Dermis blood vessel endothelial cell (primary cell): ENCODE data around the gene SHISAL2A. TPM values are rescaled to one million over a fixed set of nuclear protein-coding genes. Genes with fewer than 3 reads are reported as not detected.
A peak's percentile ranks its signal among the peaks of the same experiment; 100 is the strongest.

ENCODE experiments used
- DNase-seq: peaks from one replicate; pipeline ENCODE4 v3.0.0; 2010
- total RNA-seq: library from RNA; depleted of rRNA; stranded (reverse); fragments of >200 nt; gene quantifications from 2 replicates; pipeline ENCODE4 v1.2.3, GENCODE V29; 2014

Gene SHISAL2A
- total RNA-seq, result not detected in 2 replicates

- peak; percentile 49 for DNase-seq
Observed at GRCh38 chr1:52632732-52633290, at the start of gene SHISAL2A. TSS of gene SHISAL2A (plus strand) at chr1:52633168. CDS start at chr1:52633494, 326 bp downstream.

GRCh38 chr1:52585474-52585873 is 47.5 kb upstream of the SHISAL2A start:
- DNase-seq, result no peak

DNA sequence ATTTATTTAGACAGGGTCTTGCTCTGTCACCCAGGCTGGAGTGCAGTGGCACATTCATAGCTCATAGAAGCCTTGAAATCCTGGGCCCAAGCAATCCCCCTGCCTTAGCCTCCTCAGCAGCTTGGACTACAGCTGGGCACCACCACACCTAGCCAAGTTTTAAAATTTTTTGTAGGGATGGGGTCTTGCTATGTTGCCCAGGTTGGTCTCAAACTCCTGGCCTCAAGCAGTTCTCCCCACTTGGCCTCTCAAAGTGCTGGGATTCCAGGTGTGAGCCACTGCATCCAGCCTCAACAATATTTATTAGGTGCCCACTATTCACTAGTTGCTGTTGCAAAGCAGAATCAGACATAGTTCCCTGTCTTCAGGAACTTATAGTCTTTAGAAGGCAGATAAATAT is 44.9 kb upstream of the SHISAL2A start:
- DNase-seq, result no peak

GRCh38 chr1:52588535-52588934 is 44.4 kb upstream of the SHISAL2A start:
- DNase-seq, result no peak

DNA sequence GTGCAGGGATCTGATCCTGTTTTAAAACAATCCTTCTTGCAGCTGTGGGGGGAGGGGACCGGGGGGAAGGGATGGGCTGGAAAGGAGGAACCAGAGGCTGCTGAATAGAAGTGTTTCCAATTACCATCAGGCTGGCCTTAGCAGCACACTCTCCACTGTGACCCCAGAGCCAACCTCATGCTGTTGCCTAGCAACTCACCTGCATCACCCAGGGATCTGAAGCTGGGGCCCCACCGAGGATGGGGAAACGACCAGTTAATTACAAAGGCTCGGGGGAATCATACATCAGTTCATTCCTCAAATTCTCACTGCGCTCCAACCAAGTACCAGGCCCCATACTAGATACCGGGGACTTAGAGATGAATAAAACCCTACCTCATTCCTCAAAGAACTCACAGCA is 42.7 kb upstream of the SHISAL2A start:
- DNase-seq, result no peak

- DNase-seq, result no peak
Observed at GRCh38 chr1:52592637-52593323, 40.2 kb upstream of the SHISAL2A start.

GRCh38 chr1:52593495-52593894 is 39.5 kb upstream of the SHISAL2A start:
- DNase-seq, result no peak

DNA sequence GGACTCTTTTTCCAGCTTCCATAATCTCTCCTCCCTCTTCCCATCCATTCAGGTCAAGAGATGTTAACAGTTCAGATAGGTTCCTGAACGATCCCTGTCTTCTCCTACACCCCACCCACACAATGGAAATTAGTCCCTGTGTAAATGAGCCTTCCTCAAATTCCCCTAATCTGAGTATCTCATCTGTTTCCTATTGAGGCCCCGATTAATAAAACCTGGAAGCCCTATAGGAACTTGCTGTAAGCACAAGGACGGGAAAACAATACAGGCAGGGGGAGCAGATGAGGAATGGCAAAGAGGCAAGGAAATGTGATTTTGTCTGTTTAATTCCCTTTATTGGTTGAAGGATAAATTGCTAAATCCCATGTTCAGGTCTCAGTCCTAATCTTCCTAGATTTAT is 37.9 kb upstream of the SHISAL2A start:
- DNase-seq, result peak; percentile 79

GRCh38 chr1:52597912-52598311 is 35.1 kb upstream of the SHISAL2A start:
- DNase-seq, result no peak

DNA sequence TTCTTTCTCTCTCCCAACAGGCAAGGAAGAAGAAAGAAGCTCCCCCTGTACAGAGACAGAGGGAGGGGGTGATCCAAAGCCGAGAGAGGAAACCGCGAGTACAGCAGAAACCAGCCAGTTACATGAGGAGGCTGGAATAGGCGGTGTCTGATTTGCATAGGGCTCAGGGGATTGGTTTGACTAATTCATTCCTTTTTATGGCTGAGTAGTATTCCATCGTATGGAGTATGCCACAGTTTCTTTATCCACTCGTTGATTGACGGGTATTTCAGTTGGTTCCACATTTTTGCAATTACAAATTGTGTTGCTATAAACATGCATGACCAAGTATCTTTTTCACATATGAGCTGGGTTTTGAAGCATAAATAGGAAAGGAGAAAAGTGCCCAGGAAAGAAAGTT is 34.2 kb upstream of the SHISAL2A start:
- no peak for DNase-seq

DNA sequence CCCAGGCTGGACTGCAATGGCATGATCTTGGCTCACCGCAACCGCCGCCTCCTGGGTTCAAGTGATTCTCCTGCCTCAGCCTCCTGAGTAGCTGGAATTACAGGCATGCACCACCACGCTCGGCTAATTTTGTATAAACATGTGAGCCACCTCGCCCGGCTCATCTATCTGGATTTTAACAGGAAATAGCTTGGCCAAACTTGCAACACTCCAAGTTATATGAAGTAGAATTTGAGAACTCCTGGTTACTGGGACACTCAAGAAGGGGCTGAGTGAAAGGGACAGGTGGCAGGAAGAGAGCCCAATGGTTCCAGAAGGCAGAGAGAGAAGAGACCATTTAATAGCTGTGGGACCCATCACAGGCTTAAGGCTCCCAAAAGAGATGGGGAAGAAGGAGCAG is 33.7 kb upstream of the SHISAL2A start:
- DNase-seq, result no peak

DNA sequence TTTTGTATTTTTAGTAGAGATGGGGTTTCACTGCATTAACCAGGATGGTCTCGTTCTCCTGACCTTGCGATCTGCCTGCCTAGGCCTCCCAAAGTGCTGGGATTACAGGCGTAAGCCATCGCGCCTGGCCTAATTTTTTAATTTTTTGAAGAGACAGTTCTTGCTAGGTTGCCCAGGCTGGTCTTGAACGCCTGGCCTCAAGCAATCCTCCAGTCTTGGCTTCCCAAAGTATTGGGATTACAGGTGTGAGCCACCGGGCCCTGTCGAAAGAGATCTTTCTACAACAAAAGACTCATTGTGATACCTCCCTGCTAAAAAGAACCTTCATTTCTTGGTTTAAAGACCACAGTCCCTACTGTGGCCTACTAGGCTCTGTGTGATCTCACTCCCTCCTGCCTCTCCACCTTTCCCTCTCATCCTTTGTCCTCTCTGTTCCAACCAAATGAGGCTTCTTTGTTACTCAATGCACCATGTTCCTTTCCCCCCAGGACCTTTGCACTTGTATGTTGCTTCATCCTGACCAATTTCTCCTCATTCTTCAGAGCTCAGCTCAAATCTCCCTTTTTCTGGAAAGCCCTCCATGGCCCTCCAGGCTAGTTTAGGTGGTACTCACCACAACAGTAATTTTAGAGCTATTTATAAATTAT is 32.3 kb upstream of the SHISAL2A start:
- no peak for DNase-seq

- DNase-seq, result no peak
Observed at GRCh38 chr1:52601519-52601918, 31.4 kb upstream of the SHISAL2A start.

- peak; percentile 57 for DNase-seq
Observed at GRCh38 chr1:52601991-52602855, 30.7 kb upstream of the SHISAL2A start, which contains the start of gene GPX7. TSS of gene GPX7 (plus strand) at chr1:52602371. CDS start at chr1:52602410, 39 bp downstream.

GRCh38 chr1:52602856-52603600 is 29.9 kb upstream of the SHISAL2A start:
- DNase-seq, result no peak

GRCh38 chr1:52603630-52604029 is 29.3 kb upstream of the SHISAL2A start:
- no peak for DNase-seq

DNA sequence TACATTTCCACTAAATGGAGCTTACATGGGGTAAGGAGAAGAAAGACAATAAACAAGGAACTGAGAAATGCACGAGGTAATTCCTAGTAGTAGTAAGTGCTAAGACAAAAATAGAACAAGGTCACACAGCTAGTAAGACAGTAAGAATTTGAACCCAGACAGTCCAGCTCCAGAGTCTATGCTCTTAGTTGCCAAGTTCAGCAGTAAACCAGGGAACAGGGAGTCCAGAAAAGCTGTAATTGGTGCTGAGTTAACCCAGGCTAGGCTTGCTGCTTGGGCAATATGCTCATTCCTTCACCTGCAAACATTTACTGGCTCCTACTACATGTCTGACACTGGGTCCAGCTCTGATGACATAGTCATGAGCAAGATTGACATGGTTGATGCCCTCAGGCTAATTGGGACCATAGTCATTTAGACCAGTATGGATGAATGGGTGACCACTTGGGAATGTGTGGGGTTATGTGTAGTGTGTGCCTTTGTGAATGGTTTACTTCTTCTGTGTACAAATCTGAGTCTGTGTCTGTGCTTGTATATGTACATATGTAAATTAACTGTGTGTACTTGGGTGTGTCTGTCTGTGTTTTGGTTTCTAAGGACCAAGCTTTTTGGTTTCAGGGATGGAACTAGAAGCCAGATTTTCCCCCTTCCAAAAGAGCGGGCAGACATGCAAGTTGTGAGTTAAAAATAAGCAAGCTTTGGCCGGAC is 28.8 kb upstream of the SHISAL2A start:
- DNase-seq, result no peak

GRCh38 chr1:52613636-52614373 is 19.2 kb upstream of the SHISAL2A start:
- no peak for DNase-seq

- DNase-seq, result no peak
Observed at GRCh38 chr1:52614671-52615070, 18.3 kb upstream of the SHISAL2A start.

GRCh38 chr1:52615489-52616042 is 17.4 kb upstream of the SHISAL2A start:
- no peak for DNase-seq

GRCh38 chr1:52621950-52622349 is 11.0 kb upstream of the SHISAL2A start:
- no peak for DNase-seq
